Thoracic aorta (tissue), 2 donors: Measurements from ENCODE around the gene SLC27A4. TPM values are rescaled to one million over a fixed set of nuclear protein-coding genes. Genes with fewer than 3 reads are reported as not detected.

Experiments used
- ATAC-seq: fragments of 150-250 bp; one replicate; pipeline ENCODE4 v1.8.0; 2017; ENCODE audit warnings: low read depth; ENCODE audit not compliant: insufficient number of reproducible peaks, low FRiP score
- DNase-seq: peaks from one replicate; pipeline ENCODE4 v3.0.0-alpha.2; 2020; ENCODE audit warnings: low spot score
- H3K27ac ChIP-seq, 2 donors: fragments of 200-600 bp; sonication (generic); 1 replicate in 1 of 2; 2 replicates in 1 of 2; pipeline ENCODE4 v1.5.1; 2016; ENCODE audit warnings: mild to moderate bottlenecking in 2 of 2, moderate library complexity in 2 of 2
- H3K27me3 ChIP-seq: fragments of 200-600 bp; sonication (generic); replicated peaks from 2 replicates; pipeline ENCODE4 v1.6.0; 2016; ENCODE audit warnings: mild to moderate bottlenecking; ENCODE audit not compliant: insufficient read depth
- H3K36me3 ChIP-seq: fragments of 200-600 bp; sonication (generic); one replicate; pipeline ENCODE4 v1.5.1; 2016
- H3K4me1 ChIP-seq, 2 donors: fragments of 200-600 bp; sonication (generic); 1 replicate in 1 of 2; 2 replicates in 1 of 2; pipeline versions ENCODE4 v1.5.1 to v1.6.0; 2016; ENCODE audit warnings: low read depth in 2 of 2, mild to moderate bottlenecking in 1 of 2; ENCODE audit not compliant: control insufficient read depth in 1 of 2
- H3K4me3 ChIP-seq: fragments of 200-600 bp; sonication (generic); 2 replicates; pipeline ENCODE4 v1.5.1; 2016; ENCODE audit warnings: mild to moderate bottlenecking
- H3K9me3 ChIP-seq: fragments of 200-600 bp; sonication (generic); 2 replicates; pipeline ENCODE4 v1.5.1; 2016
- CTCF ChIP-seq: fragments of 200-600 bp; sonication (generic); IDR thresholded peaks from one replicate; pipeline ENCODE4 v1.5.1; 2019; ENCODE audit warnings: antibody characterized with exemption
- total RNA-seq, 2 donors: library from RNA; depleted of rRNA; stranded (reverse); fragments of >200 nt; gene quantifications; one replicate each; pipeline versions ENCODE4 v1.1.0 to v1.2.3, GENCODE V29; 2016

The SLC27A4 gene
- total RNA-seq, 2 donors from 2014 or later: 20.9 to 36.8 TPM

GRCh38 chr9:128375865-128376264 lies 35.5 kb downstream of the SLC27A4 start:
- Histone ChIP-seq H3K4me1 (peaks cover 9 to 11% of the 10 kb centered on the region in 2 donors), H3K9me3 (no peaks in the 10 kb centered on the region), H3K27me3 (no peaks in the 10 kb centered on the region), H3K4me3 (no peak overlapping the region), H3K27ac (no peak overlapping the region), H3K36me3 (peaks cover 10% of the 10 kb centered on the region)
- no peak for TF ChIP-seq CTCF
- DNase-seq: no peak
- ATAC-seq: no peak

GRCh38 chr9:128382261-128382660 lies 41.9 kb downstream of the SLC27A4 start:
- ATAC-seq (no peak), DNase-seq (no peak)
- H3K27me3 ChIP-seq: no peaks in the 10 kb centered on the region
- H3K36me3 ChIP-seq: peaks cover 16% of the 10 kb centered on the region
- no peak overlapping the region for H3K4me3 ChIP-seq
- H3K4me1 ChIP-seq: no peaks in the 10 kb centered on the region
- no peaks in the 10 kb centered on the region for H3K9me3 ChIP-seq
- no peak overlapping the region for H3K27ac ChIP-seq
- TF ChIP-seq CTCF: no peak

- Histone ChIP-seq H3K36me3 (peaks cover 20% of the 10 kb centered on the region), H3K27me3 (no peaks in the 10 kb centered on the region)
Observed at GRCh38 chr9:128383007-128383753, 42.9 kb downstream of the SLC27A4 start.

GRCh38 chr9:128383791-128384190 lies 43.5 kb downstream of the SLC27A4 start:
- peaks cover 22% of the 10 kb centered on the region for H3K36me3 ChIP-seq
- no peak for ATAC-seq
- H3K4me1 ChIP-seq: no peaks in the 10 kb centered on the region
- TF ChIP-seq CTCF: no peak
- H3K27ac ChIP-seq: no peak overlapping the region
- H3K9me3 ChIP-seq: no peaks in the 10 kb centered on the region
- no peak for DNase-seq
- H3K27me3 ChIP-seq: no peaks in the 10 kb centered on the region
- H3K4me3 ChIP-seq: no peak overlapping the region

More at GRCh38 chr9:128383007-128383753, 42.9 kb downstream of the SLC27A4 start:
- no peak for DNase-seq
- H3K9me3 ChIP-seq: no peaks in the 10 kb centered on the region
- H3K27ac ChIP-seq: no peak overlapping the region
- H3K4me1 ChIP-seq: no peaks in the 10 kb centered on the region
- ATAC-seq: no peak
- TF ChIP-seq CTCF: no peak
- no peak overlapping the region for H3K4me3 ChIP-seq

- H3K27me3 ChIP-seq: no peaks in the 10 kb centered on the region
- no peak overlapping the region for H3K27ac ChIP-seq
- no peak for ATAC-seq
- H3K4me1 ChIP-seq: no peaks in the 10 kb centered on the region
- no peaks in the 10 kb centered on the region for H3K9me3 ChIP-seq
- no peak for DNase-seq
- peaks cover 32% of the 10 kb centered on the region for H3K36me3 ChIP-seq
- H3K4me3 ChIP-seq: no peak overlapping the region
- no peak for TF ChIP-seq CTCF
Observed at GRCh38 chr9:128384801-128385495, 44.6 kb downstream of the SLC27A4 start.
